Measurements from ENCODE around the gene TBC1D4.

TBC1D4 gene

DNA sequence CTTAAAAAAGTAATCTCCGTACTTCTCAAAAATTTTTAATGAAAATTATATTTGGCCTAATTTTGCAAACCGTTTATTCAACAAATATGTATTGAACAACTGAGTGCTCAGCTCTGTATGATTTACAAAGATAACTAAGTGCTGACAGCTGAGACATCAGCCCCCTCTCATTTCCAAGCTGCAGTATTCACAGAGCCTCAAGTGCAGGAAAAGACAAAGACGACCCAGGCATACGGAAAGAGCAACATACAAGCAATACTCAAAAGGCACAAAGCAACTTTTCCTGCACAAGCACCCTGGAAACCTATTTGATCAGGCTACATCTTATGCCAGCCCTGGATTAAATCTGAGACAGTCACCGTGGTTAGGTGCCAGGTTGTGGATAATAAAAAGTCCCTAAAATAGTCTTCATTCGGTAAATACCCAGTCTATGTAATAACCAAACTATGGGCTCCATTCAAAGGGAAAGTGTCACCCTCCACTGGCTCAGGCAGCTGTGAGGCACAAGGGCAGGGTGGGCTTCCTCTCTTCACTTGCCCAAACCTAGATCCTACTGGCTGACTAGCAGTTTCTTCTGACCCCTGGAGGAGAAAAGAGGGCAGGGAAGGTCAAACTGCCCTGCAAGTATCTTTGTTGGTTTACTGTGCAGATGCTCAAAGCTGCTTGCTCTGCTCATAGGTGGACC is 65.5 kb downstream of the TBC1D4 start:
- DNase-seq, result peak; percentile 8

GRCh38 chr13:75415694-75416093 is 66.3 kb downstream of the TBC1D4 start:
- no peak for DNase-seq

GRCh38 chr13:75415171-75415570 is 66.8 kb downstream of the TBC1D4 start:
- DNase-seq, result no peak

GRCh38 chr13:75414036-75414827 is 67.7 kb downstream of the TBC1D4 start:
- no peak for DNase-seq

DNA sequence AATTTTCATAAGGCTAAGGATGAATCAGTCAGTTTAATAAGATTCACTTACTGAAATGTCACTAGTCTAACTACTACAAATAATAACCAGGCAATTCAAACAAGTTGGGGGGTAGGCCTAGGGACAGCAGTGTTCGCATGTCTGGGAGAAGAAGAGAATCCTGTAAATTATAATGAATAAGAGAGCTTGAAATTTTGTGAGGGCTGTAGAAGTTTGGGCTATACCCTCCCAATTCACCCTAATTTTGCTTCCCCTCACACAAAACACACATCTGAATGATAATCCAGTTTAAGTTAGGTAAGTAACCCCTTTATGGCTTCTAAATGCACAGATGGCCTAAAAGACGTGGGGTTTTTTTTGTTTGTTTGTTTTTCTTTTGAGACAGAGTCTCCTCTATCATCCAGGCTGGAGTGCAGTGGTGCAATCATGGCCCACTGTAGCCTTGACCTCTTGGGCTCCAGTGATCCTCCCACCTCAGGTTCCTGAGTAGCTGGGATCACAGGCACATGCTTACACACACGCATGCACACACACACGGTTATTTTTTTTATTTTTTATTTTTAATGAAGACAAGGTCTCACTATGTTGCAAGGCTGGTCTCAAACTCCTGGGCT is 69.9 kb downstream of the TBC1D4 start:
- no peak for DNase-seq

- no peak for DNase-seq
Observed at GRCh38 chr13:75410207-75410606, 71.8 kb downstream of the TBC1D4 start.

- no peak for DNase-seq
Observed at GRCh38 chr13:75407998-75408397, 74.0 kb downstream of the TBC1D4 start.

DNA sequence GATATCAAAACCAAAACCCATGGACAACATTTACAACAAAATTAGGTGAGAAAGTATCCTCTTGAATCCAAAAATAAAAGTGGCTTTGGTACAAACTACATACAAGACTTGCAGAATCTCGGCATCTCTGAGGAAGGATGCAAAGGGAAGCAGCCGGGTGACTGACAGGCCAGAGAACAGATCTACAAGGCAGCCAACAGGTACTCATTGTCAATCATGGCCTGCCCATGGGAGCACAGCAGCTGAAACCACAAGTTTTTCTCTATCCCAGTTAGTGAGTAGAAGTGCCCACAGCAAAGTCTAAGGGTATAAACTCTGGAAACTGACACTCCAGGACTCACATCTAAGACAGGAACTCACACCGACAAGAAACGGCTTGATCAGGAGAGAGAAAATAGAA is 74.5 kb downstream of the TBC1D4 start:
- no peak for DNase-seq

DNA sequence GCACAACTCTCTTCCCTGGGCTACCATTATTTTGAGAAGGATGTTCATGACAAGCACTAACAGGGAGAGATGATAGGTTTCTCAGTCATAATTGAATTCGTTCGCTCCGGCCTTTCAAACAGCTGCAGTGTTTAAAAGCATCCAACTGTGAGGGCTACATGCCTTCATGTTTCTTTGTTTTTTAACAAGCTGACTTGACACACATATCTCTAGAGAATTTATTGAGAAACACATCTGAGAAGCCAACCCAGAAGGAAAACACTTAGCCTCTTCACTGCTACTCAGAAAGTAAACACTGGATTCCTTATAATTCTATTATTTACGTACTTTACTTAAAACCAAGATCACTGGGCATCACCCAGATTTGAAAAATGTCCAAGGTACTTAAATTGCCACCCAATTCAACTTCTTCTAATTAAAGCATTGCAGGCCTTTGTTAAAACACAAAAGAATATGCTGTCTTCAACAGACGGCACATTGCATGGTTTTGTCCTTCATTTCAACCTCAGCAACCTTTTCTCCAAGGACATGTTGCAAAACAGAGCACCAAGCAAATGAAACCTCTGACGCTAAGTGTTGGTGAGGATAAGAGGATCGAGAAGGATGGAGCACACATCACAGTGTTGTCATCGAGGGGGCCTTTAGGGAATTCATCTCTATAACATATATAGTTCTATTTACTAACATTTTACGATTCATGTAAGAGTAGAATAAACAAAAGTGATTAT is 75.8 kb downstream of the TBC1D4 start:
- no peak for DNase-seq

DNA sequence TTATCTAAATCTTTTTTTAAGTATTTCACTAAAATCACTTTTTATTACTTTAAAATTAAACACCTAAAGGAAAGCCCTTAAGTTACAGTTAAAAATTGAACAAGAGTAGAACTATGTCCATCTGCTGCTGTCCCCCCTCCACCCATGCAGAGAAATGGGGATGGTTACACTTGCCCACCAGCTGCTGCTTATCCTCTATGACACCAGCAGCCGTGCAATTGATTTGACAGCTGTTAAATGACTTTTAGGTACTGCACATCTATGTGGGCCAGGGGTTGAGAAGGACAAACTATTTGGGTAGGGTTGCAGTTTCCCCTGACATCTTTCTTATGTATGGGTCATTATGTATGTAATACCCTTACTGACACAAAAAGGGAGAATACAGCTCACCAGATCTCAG is 77.2 kb downstream of the TBC1D4 start:
- DNase-seq, result no peak

DNA sequence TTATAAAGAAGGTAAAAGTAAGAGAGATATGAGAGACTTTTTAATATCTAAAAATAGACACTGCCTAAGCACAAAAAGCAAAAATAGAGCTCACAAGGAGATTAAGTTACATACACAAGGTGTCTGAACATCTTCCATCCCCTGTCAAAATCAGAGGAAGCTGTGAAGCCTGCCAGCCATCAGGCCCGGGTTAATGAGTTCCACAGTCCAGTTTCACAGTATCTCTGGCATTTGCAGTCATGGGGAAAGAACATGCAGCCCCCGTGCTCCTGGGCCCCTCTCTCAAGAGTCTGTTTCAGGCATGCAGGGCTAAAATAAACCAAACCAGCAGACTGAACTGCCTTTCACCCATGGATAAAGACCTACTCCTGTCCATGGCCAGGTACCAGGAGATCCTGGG is 79.2 kb downstream of the TBC1D4 start:
- no peak for DNase-seq

DNA sequence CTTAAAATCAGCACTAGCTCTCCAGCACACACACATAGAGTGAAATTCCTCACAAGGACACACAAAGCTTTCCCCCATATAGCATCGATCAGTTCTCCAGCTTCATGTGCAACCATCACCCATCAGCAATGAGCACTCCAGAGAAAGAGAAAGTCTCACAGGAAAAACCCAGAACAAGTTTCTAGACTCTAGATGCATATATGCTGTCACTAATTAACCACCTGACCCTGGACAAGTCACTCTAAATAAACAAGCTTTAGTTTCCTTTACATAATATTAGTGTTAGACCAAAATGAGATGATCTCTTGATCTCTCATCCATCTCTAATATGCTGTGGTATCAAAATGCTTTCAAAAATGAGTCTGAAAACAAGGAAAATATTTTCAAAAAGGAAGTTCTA is 81.2 kb downstream of the TBC1D4 start:
- no peak for DNase-seq

DNA sequence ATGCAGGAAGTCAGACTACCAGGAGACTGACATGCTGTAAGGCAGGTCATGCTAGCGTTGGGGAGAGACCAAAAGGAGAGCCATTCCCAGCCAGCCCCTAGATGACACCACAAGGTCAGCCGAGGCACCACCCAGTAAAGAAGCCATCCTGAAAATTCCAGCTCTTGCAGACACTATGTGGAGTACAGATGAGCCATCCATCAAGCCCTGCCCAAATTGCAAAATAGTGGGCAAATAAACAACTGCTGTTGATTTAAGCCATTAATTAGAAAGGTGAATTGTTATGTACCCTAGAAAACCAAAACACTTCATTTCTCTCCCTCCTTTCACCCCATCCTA is 82.1 kb downstream of the TBC1D4 start:
- DNase-seq, result no peak

DNA sequence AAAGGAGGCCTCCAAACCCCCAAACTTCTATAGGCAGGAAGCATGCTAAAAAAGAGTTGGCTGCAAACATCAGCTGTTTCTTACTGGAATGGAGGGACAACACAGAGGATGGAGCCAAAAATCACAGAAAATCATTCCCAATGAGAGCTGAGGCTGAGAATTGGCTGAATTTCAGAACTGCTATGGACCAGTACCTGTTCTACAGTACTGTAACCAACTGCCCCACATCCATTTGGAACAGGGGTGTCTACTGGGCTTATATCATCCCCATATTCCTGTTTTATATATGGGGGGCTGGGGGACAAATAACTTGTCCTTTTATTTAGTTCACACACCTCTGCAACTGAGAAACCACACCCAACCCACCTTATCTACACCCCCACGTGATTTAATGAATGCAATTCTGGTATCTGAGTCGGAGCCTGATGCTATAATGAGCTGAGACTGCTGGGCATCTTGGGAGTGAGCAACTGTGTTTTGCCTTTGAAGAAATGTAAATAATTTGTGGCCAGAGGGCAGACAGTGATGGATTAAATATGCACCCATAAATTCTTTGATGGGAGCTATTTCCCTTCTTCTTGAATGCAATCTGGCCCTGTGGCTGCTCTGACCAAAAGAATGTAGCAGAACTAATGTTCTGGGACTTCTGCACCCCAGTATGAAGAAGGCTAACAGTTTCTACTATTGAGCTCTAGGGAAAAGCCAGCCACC is 82.6 kb downstream of the TBC1D4 start:
- no peak for DNase-seq

- DNase-seq, result no peak
Observed at GRCh38 chr13:75398072-75398471, 83.9 kb downstream of the TBC1D4 start.

DNA sequence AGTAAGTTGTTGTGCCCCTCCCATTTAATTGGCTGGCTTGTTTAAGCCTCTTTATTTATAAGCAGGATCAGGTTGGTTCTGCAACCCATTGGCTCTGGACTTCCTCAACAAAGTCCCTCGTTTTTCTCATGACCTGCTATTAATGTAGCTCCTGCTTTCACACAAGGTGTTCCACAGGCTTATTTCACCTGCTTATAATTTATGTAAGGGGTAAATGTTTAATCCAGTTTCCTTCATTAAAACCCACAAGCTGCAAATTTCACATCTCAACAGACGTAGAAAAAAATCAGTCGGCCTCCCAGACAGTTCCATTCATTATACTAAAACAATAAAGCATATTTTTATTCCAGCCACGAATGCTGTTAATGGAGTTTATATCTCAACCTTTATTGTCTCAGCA is 86.1 kb downstream of the TBC1D4 start:
- no peak for DNase-seq

DNA sequence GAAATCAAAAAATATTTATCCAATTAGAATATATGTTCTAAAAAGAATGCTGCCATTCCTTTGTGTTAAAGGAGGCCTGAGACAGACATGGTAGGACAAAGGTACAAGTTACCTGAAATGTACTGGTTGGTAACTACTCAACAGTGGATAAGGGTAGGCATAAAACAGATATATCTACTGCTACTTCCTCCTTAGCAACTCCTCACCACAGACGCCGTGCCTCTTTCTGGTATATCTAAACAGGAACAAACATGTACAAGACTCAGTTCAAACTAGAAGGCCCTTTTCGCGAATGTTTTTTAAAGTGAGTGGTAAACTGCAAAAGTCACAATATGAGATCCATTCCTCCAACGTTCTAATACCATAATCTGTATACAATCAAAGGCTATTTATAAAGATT is 86.9 kb downstream of the TBC1D4 start:
- DNase-seq, result no peak

- DNase-seq, result no peak
Observed at GRCh38 chr13:75393839-75394520, 88.0 kb downstream of the TBC1D4 start.

GRCh38 chr13:75391432-75392100 is 90.4 kb downstream of the TBC1D4 start:
- no peak for DNase-seq

DNA sequence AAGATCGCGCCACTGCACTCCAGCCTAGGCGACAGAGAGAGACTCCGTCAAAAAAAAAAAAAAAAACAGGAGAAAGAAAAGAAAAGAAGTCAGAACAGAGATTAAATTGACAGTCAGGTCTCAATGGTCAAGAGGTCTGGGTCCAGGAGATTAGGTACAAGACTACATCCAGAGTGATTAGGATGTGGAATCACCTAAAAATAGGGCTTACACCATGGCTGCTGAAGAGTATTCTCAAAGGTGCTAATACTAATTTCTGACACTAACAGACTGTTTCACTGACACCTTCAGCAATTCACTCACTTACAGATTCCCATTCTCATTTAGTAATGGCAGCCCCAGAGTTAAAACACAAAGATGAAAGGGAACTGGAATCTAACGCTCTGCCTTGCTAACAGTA is 91.7 kb downstream of the TBC1D4 start:
- DNase-seq, result no peak

DNA sequence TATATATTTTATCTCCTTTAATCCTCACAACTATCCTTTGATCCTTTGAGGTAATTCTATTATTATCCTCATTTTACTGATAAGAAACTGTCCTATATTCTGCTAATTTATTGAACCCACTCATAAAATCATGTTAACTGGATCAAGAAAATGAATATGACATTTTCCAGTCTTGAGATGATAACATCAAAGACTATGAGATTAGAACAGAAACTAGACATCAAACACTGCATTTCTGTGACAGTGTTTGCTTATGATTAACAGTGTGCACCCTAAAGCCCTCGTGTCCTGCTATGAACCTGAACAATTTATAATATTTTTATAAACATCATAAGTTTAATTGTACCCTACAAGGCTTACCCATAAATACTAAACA is 96.3 kb downstream of the TBC1D4 start:
- DNase-seq, result no peak

All from activated CD4-positive, alpha-beta T cell treated with anti-CD3 and anti-CD28 coated beads, Interleukin-2, Interleukin-6, amounts not matched to agents 100 ng/mL and 50 ng/mL, durations not matched to agents 16 hours and 8 hours (primary cell).